Myocyte (in vitro differentiated cells): ENCODE measurements around the gene PPP2R1A. TPM values are rescaled to one million over a fixed set of nuclear protein-coding genes. Genes with fewer than 3 reads are reported as not detected.
"Not testable (repeated sequence)": the region's sequence is repeated elsewhere in the genome, so short reads cannot be mapped to it uniquely, and the experiment has no call there.

ENCODE experiments used
- DNase-seq: peaks from one replicate; pipeline ENCODE4 v3.0.0-alpha.2; 2012; ENCODE audit warnings: low read depth
- total RNA-seq: library from RNA; depleted of rRNA; stranded (reverse); fragments of >200 nt; gene quantifications from 2 replicates; pipeline ENCODE4 v1.2.3, GENCODE V29; 2014

PPP2R1A gene
- total RNA-seq, 1 donor from 2014 or later, result 428 TPM

- DNase-seq, result peak; percentile 90
Observed at GRCh38 chr19:52200044-52200443, 10.2 kb downstream of the PPP2R1A start.

GRCh38 chr19:52200755-52201391 is 11.0 kb downstream of the PPP2R1A start:
- DNase-seq, result not testable (repeated sequence)

GRCh38 chr19:52206481-52206880 is 16.6 kb downstream of the PPP2R1A start:
- no peak for DNase-seq

GRCh38 chr19:52211203-52211602 is 21.4 kb downstream of the PPP2R1A start:
- DNase-seq, result no peak

GRCh38 chr19:52211926-52212571 is 22.2 kb downstream of the PPP2R1A start:
- no peak for DNase-seq

- DNase-seq, result no peak
Observed at GRCh38 chr19:52212572-52213255, 22.9 kb downstream of the PPP2R1A start.

- DNase-seq, result no peak
Observed at GRCh38 chr19:52214241-52214640, 24.4 kb downstream of the PPP2R1A start.

- DNase-seq, result no peak
Observed at GRCh38 chr19:52216401-52216800, 26.5 kb downstream of the PPP2R1A start.

GRCh38 chr19:52217576-52217975 is 27.7 kb downstream of the PPP2R1A start:
- DNase-seq, result no peak

GRCh38 chr19:52219611-52220010 is 29.8 kb downstream of the PPP2R1A start:
- peak; percentile 88 for DNase-seq

GRCh38 chr19:52221031-52221430 is 31.2 kb downstream of the PPP2R1A start:
- DNase-seq, result no peak

- DNase-seq, result no peak
Observed at GRCh38 chr19:52221831-52222375, 32.1 kb downstream of the PPP2R1A start.

GRCh38 chr19:52224211-52224610 is 34.4 kb downstream of the PPP2R1A start:
- DNase-seq, result no peak

GRCh38 chr19:52226652-52227051 is 36.8 kb downstream of the PPP2R1A start:
- no peak for DNase-seq

- no peak for DNase-seq
Observed at GRCh38 chr19:52227196-52227940, 37.5 kb downstream of the PPP2R1A start.

GRCh38 chr19:52227980-52228379 is 38.1 kb downstream of the PPP2R1A start:
- no peak for DNase-seq

- no peak for DNase-seq
Observed at GRCh38 chr19:52229524-52229923, 39.7 kb downstream of the PPP2R1A start.

GRCh38 chr19:52230685-52231084 is 40.8 kb downstream of the PPP2R1A start:
- no peak for DNase-seq

GRCh38 chr19:52231154-52231910 is 41.5 kb downstream of the PPP2R1A start:
- DNase-seq, result no peak

- no peak for DNase-seq
Observed at GRCh38 chr19:52234406-52234805, 44.6 kb downstream of the PPP2R1A start.

GRCh38 chr19:52237197-52237596 is 47.3 kb downstream of the PPP2R1A start:
- no peak for DNase-seq
